Measurements from ENCODE around the gene SLC34A3. TPM values are rescaled to one million over a fixed set of nuclear protein-coding genes. Genes with fewer than 3 reads are reported as not detected.

The SLC34A3 gene
- total RNA-seq, 4 donors from 2014 or later, result not detected

DNA sequence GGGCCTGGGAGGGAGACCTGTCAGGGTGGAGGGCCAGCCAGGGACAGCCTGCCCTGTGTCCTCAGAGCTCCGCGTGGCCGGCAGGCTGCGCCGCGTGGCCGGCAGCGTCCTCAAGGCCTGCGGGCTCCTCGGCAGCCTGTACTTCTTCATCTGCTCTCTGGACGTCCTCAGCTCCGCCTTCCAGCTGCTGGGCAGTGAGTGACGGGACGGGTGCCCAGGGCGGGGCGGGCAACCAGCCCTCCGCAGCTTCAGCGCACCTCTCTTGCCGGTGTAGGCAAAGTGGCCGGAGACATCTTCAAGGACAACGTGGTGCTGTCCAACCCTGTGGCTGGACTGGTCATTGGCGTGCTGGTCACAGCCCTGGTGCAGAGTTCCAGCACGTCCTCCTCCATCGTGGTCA is 1.8 kb downstream of the SLC34A3 start:
- Histone ChIP-seq H3K27ac (replicated peaks in 1 of 4) (no peak overlapping the region), H3K4me3 (no peak overlapping the region), H3K9me3 (no peaks in the 10 kb centered on the region), H3K4me1 (peaks cover 19 to 38% (median 27%) of the 10 kb centered on the region in 4 donors), H3K27me3 (peaks cover 0 to 78% (median 45%) of the 10 kb centered on the region in 4 donors), H3K36me3 (no peaks in the 10 kb centered on the region)
- WGBS, result 56% methylated on average over 9 of the region's 24 CpGs
- DNase-seq (ENCODE audit: extremely low spot score), result no peak
- no peak for TF ChIP-seq POLR2A (IDR thresholded peaks at IDR 0.05; ENCODE audit: low read depth)
- no peak for TF ChIP-seq EP300 (IDR thresholded peaks at IDR 0.05)
- TF ChIP-seq POLR2AphosphoS5 (IDR thresholded peaks at IDR 0.05), result no peak
- TF ChIP-seq, protein P1, sequence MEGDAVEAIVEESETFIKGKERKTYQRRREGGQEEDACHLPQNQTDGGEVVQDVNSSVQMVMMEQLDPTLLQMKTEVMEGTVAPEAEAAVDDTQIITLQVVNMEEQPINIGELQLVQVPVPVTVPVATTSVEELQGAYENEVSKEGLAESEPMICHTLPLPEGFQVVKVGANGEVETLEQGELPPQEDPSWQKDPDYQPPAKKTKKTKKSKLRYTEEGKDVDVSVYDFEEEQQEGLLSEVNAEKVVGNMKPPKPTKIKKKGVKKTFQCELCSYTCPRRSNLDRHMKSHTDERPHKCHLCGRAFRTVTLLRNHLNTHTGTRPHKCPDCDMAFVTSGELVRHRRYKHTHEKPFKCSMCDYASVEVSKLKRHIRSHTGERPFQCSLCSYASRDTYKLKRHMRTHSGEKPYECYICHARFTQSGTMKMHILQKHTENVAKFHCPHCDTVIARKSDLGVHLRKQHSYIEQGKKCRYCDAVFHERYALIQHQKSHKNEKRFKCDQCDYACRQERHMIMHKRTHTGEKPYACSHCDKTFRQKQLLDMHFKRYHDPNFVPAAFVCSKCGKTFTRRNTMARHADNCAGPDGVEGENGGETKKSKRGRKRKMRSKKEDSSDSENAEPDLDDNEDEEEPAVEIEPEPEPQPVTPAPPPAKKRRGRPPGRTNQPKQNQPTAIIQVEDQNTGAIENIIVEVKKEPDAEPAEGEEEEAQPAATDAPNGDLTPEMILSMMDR (IDR thresholded peaks at IDR 0.05), result no peak
- intact Hi-C loops (cut with DNase I), result no loop called here

DNA sequence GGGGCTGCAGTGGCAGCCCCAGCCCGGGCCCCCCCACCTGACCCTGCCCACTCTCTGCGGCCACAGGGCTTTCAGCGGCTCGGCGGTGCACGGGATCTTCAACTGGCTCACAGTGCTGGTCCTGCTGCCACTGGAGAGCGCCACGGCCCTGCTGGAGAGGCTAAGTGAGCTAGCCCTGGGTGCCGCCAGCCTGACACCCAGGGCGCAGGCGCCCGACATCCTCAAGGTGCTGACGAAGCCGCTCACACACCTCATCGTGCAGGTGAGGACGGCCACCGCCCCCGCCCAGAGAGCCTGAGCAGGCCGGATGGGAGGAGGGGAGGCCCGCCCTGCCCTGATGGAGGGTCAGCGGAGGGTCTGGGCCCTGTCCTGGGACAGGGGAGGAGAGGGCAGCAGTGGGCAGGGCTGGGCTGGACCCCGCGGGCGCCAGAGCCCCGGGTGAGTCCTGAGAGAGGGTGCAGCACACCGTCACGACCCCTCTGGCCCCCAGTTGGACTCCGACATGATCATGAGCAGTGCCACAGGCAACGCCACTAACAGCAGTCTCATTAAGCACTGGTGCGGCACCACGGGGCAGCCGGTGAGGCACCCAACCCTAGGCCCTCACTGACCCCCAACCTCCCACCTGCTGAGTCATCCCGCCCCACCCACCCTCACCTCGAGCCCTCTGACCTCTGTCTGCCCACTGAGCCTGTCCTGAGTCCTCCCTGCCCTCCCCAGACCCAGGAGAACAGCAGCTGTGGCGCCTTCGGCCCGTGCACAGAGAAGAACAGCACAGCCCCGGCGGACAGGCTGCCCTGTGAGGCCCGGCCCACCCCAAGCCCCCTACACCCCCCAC is 2.7 kb downstream of the SLC34A3 start:
- peaks cover 25 to 38% (median 29%) of the 10 kb centered on the region in 4 donors for H3K4me1 ChIP-seq
- peaks cover 0 to 69% (median 42%) of the 10 kb centered on the region in 4 donors for H3K27me3 ChIP-seq
- H3K27ac ChIP-seq (replicated peaks in 1 of 4), result no peak overlapping the region
- H3K9me3 ChIP-seq, result no peaks in the 10 kb centered on the region
- TF ChIP-seq POLR2A (IDR thresholded peaks at IDR 0.05; ENCODE audit: low read depth), result no peak
- TF ChIP-seq, protein P1 (IDR thresholded peaks at IDR 0.05), result no peak
- no peak for TF ChIP-seq EP300 (IDR thresholded peaks at IDR 0.05)
- TF ChIP-seq POLR2AphosphoS5 (IDR thresholded peaks at IDR 0.05), result no peak
- no peaks in the 10 kb centered on the region for H3K36me3 ChIP-seq
- H3K4me3 ChIP-seq, result no peak overlapping the region
- no peak for DNase-seq (ENCODE audit: extremely low spot score)
- intact Hi-C loops (cut with DNase I), result no loop called here
- WGBS, result 79% methylated on average over 12 of the region's 40 CpGs

DNA sequence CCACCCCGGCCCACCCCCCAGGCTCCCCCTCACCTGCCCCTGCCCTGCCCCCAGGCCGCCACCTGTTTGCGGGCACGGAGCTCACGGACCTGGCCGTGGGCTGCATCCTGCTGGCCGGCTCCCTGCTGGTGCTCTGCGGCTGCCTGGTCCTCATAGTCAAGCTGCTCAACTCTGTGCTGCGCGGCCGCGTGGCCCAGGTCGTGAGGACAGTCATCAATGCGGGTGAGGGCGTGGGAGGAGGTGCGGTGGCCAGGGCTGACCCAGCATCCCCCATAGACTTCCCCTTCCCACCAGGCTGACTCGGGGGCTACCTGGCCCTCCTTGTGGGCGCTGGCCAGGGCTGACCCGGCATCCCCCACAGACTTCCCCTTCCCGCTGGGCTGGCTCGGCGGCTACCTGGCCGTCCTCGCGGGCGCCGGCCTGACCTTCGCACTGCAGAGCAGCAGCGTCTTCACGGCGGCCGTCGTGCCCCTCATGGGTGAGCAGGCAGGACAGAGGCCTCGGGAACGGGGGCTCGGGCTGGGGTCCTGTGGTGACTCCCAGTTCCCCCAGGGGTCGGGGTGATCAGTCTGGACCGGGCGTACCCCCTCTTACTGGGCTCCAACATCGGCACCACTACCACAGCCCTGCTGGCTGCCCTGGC is 3.5 kb downstream of the SLC34A3 start:
- DNase-seq (ENCODE audit: extremely low spot score), result no peak
- peaks cover 0 to 61% (median 36%) of the 10 kb centered on the region in 4 donors for H3K27me3 ChIP-seq
- no peaks in the 10 kb centered on the region for H3K9me3 ChIP-seq
- TF ChIP-seq, protein P1 (IDR thresholded peaks at IDR 0.05), result no peak
- TF ChIP-seq POLR2A (IDR thresholded peaks at IDR 0.05; ENCODE audit: low read depth) (no peak), EP300 (IDR thresholded peaks at IDR 0.05) (no peak), POLR2AphosphoS5 (IDR thresholded peaks at IDR 0.05) (no peak)
- intact Hi-C loops (cut with DNase I), result no loop called here
- 69% methylated on average over 13 of the region's 40 CpGs for WGBS
- no peaks in the 10 kb centered on the region for H3K36me3 ChIP-seq
- H3K27ac ChIP-seq (replicated peaks in 1 of 4), result no peak overlapping the region
- peaks cover 32 to 46% (median 36%) of the 10 kb centered on the region in 4 donors for H3K4me1 ChIP-seq
- no peak overlapping the region for H3K4me3 ChIP-seq

GRCh38 chr9:137234758-137235423 is 4.2 kb downstream of the SLC34A3 start:
- intact Hi-C loops (cut with DNase I), result no loop called here
- Histone ChIP-seq H3K27ac (replicated peaks in 1 of 4) (no peak overlapping the region), H3K36me3 (no peaks in the 10 kb centered on the region), H3K4me3 (no peak overlapping the region), H3K9me3 (no peaks in the 10 kb centered on the region), H3K4me1 (peaks cover 39 to 53% (median 43%) of the 10 kb centered on the region in 4 donors), H3K27me3 (peaks cover 0 to 54% (median 29%) of the 10 kb centered on the region in 4 donors)
- 71% methylated on average over 16 of the region's 18 CpGs for WGBS
- no peak for DNase-seq (ENCODE audit: extremely low spot score)
- TF ChIP-seq POLR2A (IDR thresholded peaks at IDR 0.05; ENCODE audit: low read depth) (no peak), POLR2AphosphoS5 (IDR thresholded peaks at IDR 0.05) (no peak), EP300 (IDR thresholded peaks at IDR 0.05) (no peak)
